Measurements from ENCODE around the gene VSX2. TPM values are rescaled to one million over a fixed set of nuclear protein-coding genes. Genes with fewer than 3 reads are reported as not detected.

Gene VSX2
- total RNA-seq, 4 donors from 2014 or later = not detected

- H3K4me3 ChIP-seq (ENCODE audit: low read depth, poor library complexity, severe bottlenecking) = no peak overlapping the region
- TF ChIP-seq POLR2A (IDR thresholded peaks at IDR 0.05) = no peak
- TF ChIP-seq, protein P1, sequence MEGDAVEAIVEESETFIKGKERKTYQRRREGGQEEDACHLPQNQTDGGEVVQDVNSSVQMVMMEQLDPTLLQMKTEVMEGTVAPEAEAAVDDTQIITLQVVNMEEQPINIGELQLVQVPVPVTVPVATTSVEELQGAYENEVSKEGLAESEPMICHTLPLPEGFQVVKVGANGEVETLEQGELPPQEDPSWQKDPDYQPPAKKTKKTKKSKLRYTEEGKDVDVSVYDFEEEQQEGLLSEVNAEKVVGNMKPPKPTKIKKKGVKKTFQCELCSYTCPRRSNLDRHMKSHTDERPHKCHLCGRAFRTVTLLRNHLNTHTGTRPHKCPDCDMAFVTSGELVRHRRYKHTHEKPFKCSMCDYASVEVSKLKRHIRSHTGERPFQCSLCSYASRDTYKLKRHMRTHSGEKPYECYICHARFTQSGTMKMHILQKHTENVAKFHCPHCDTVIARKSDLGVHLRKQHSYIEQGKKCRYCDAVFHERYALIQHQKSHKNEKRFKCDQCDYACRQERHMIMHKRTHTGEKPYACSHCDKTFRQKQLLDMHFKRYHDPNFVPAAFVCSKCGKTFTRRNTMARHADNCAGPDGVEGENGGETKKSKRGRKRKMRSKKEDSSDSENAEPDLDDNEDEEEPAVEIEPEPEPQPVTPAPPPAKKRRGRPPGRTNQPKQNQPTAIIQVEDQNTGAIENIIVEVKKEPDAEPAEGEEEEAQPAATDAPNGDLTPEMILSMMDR (IDR thresholded peaks at IDR 0.05) = no peak
- intact Hi-C loops (cut with DNase I; ENCODE audit: low total_unique reads) = no loop called here
- 93 to 94% methylated on average over 1 of the region's 1 CpG for WGBS, 2 donors
- DNase-seq (ENCODE audit: low spot score in 2 of 2) = no peak
Observed at GRCh38 chr14:74271365-74271764, 32.1 kb downstream of the VSX2 start.

GRCh38 chr14:74275241-74275841 lies 36.1 kb downstream of the VSX2 start:
- WGBS, 2 donors = 58 to 61% methylated on average over 5 to 6 of the region's 6 CpGs
- TF ChIP-seq, protein P1 (IDR thresholded peaks at IDR 0.05) = no peak
- no peak overlapping the region for H3K4me3 ChIP-seq (ENCODE audit: low read depth, poor library complexity, severe bottlenecking)
- intact Hi-C loops (cut with DNase I; ENCODE audit: low total_unique reads) = no loop called here
- no peak for DNase-seq (ENCODE audit: low spot score in 2 of 2)

GRCh38 chr14:74278080-74278479 lies 38.8 kb downstream of the VSX2 start:
- intact Hi-C loops (cut with DNase I; ENCODE audit: low total_unique reads) = no loop called here
- no peak overlapping the region for H3K4me3 ChIP-seq (ENCODE audit: low read depth, poor library complexity, severe bottlenecking)
- 81 to 86% methylated on average over 2 of the region's 2 CpGs for WGBS, 2 donors
- DNase-seq (ENCODE audit: low spot score in 2 of 2) = no peak
- no peak for TF ChIP-seq POLR2A (IDR thresholded peaks at IDR 0.05)
- TF ChIP-seq, protein P1 (IDR thresholded peaks at IDR 0.05) = no peak

- DNase-seq (ENCODE audit: low spot score in 2 of 2) = no peak
- no peak overlapping the region for H3K4me3 ChIP-seq (ENCODE audit: low read depth, poor library complexity, severe bottlenecking)
- WGBS, 2 donors = 93 to 95% methylated on average over 2 of the region's 2 CpGs
- intact Hi-C loops (cut with DNase I; ENCODE audit: low total_unique reads) = no loop called here
- TF ChIP-seq, protein P1 (IDR thresholded peaks at IDR 0.05) = no peak
- no peak for TF ChIP-seq POLR2A (IDR thresholded peaks at IDR 0.05)
Observed at GRCh38 chr14:74281069-74281468, 41.8 kb downstream of the VSX2 start.

GRCh38 chr14:74286736-74287135 lies 47.5 kb downstream of the VSX2 start:
- TF ChIP-seq, protein P1 (IDR thresholded peaks at IDR 0.05) = no peak
- TF ChIP-seq POLR2A (IDR thresholded peaks at IDR 0.05) = no peak
- WGBS, 2 donors = 85 to 87% methylated on average over 7 of the region's 7 CpGs
- no peak overlapping the region for H3K4me3 ChIP-seq (ENCODE audit: low read depth, poor library complexity, severe bottlenecking)
- intact Hi-C loops (cut with DNase I; ENCODE audit: low total_unique reads) = no loop called here
- DNase-seq (ENCODE audit: low spot score in 2 of 2) = no peak

DNA sequence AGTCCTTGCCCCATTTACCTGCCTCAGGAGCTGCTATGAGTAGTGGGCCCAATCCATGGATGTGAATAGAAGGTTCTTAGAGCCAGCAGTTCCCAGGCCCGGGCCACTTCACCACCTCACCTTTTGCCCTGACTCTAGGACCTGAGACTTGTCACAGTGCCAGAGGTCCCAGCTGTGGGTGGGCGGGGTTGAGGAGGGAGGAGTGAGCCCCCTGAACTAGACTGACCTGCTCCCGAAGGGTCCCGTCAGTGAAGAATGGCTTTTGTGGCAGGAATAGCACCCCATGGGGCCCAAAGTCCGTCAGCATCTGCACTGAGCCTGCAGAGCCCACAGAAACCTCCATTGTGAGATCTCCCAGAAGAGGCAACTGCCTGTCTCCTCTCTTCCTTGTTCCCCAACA lies 50.6 kb downstream of the VSX2 start:
- intact Hi-C loops (cut with DNase I; ENCODE audit: low total_unique reads) = no loop called here
- no peak for TF ChIP-seq POLR2A (IDR thresholded peaks at IDR 0.05)
- TF ChIP-seq, protein P1 (IDR thresholded peaks at IDR 0.05) = no peak
- 83 to 86% methylated on average over 5 of the region's 5 CpGs for WGBS, 2 donors
- H3K4me3 ChIP-seq (ENCODE audit: low read depth, poor library complexity, severe bottlenecking) = no peak overlapping the region
- no peak for DNase-seq (ENCODE audit: low spot score in 2 of 2)
